ENCODE results near the gene KIF27. TPM values are rescaled to one million over a fixed set of nuclear protein-coding genes. Genes with fewer than 3 reads are reported as not detected.
A peak's percentile ranks its signal among the peaks of the same experiment; 100 is the strongest.

Gene KIF27
- total RNA-seq, 4 donors from 2014 or later = 3.9 to 5.4 (median 4.5) TPM

- DNase-seq (ENCODE audit: extremely low spot score) = no peak
- Histone ChIP-seq H3K4me3 (no peak overlapping the region), H3K36me3 (peaks cover 0 to 43% (median 39%) of the 10 kb centered on the region in 4 donors), H3K27me3 (no peaks in the 10 kb centered on the region), H3K9me3 (no peaks in the 10 kb centered on the region), H3K4me1 (peaks cover 0 to 14% (median 3%) of the 10 kb centered on the region in 4 donors), H3K27ac (replicated peaks in 1 of 4) (no peak overlapping the region)
- 30% methylated on average over 1 of the region's 1 CpG for WGBS
- no peak for TF ChIP-seq EP300 (IDR thresholded peaks at IDR 0.05)
- TF ChIP-seq POLR2A (IDR thresholded peaks at IDR 0.05; ENCODE audit: low read depth) = no peak
- TF ChIP-seq CTCF (IDR thresholded peaks at IDR 0.05) = peak; percentile 56 to 65 (median 62)
- intact Hi-C loops (cut with DNase I) = loop anchor here (1.0 to 5.0 kb wide), 3 partner anchors 234 to 379 kb away; no protein-coding TSS in a partner anchor
Observed at GRCh38 chr9:83937861-83938455, 16.7 kb upstream of the KIF27 start.

- H3K4me3 ChIP-seq = no peak overlapping the region
- H3K9me3 ChIP-seq = no peaks in the 10 kb centered on the region
- no peak for DNase-seq (ENCODE audit: extremely low spot score)
- peaks cover 0 to 14% (median 3%) of the 10 kb centered on the region in 4 donors for H3K4me1 ChIP-seq
- no peaks in the 10 kb centered on the region for H3K27me3 ChIP-seq
- WGBS = 91% methylated on average over 6 of the region's 6 CpGs
- no peak overlapping the region for H3K27ac ChIP-seq (replicated peaks in 1 of 4)
- no peak for TF ChIP-seq EP300 (IDR thresholded peaks at IDR 0.05)
- TF ChIP-seq POLR2A (IDR thresholded peaks at IDR 0.05; ENCODE audit: low read depth) = no peak
- TF ChIP-seq CTCF (IDR thresholded peaks at IDR 0.05) = no peak
- no peak for TF ChIP-seq POLR2AphosphoS5 (IDR thresholded peaks at IDR 0.05)
- intact Hi-C loops (cut with DNase I) = loop anchor here (5.0 kb wide), 2 partner anchors 236 to 381 kb away; no protein-coding TSS in a partner anchor
- peaks cover 0 to 29% (median 27%) of the 10 kb centered on the region in 4 donors for H3K36me3 ChIP-seq
Observed at GRCh38 chr9:83936523-83936922, 15.3 kb upstream of the KIF27 start.

- intact Hi-C loops (cut with DNase I) = loop anchor here (5.0 kb wide), 2 partner anchors 237 to 382 kb away; no protein-coding TSS in a partner anchor
- WGBS = 78% methylated on average over 3 of the region's 3 CpGs
- Histone ChIP-seq H3K36me3 (peaks cover 0 to 18% (median 17%) of the 10 kb centered on the region in 4 donors), H3K4me3 (no peak overlapping the region), H3K27ac (replicated peaks in 1 of 4) (no peak overlapping the region), H3K9me3 (no peaks in the 10 kb centered on the region), H3K4me1 (peaks cover 0 to 14% (median 3%) of the 10 kb centered on the region in 4 donors), H3K27me3 (no peaks in the 10 kb centered on the region)
- no peak for DNase-seq (ENCODE audit: extremely low spot score)
- TF ChIP-seq EP300 (IDR thresholded peaks at IDR 0.05) (no peak), POLR2A (IDR thresholded peaks at IDR 0.05; ENCODE audit: low read depth) (no peak), POLR2AphosphoS5 (IDR thresholded peaks at IDR 0.05) (no peak), CTCF (IDR thresholded peaks at IDR 0.05) (no peak)
Observed at GRCh38 chr9:83935276-83935935, 14.2 kb upstream of the KIF27 start.

- Histone ChIP-seq H3K9me3 (no peaks in the 10 kb centered on the region), H3K27me3 (no peaks in the 10 kb centered on the region), H3K36me3 (peaks cover 0 to 12% (median 10%) of the 10 kb centered on the region in 4 donors), H3K4me1 (peaks cover 0 to 14% (median 3%) of the 10 kb centered on the region in 4 donors), H3K4me3 (no peak overlapping the region), H3K27ac (replicated peaks in 1 of 4) (no peak overlapping the region)
- DNase-seq (ENCODE audit: extremely low spot score) = no peak
- TF ChIP-seq POLR2AphosphoS5 (IDR thresholded peaks at IDR 0.05) (no peak), POLR2A (IDR thresholded peaks at IDR 0.05; ENCODE audit: low read depth) (no peak), CTCF (IDR thresholded peaks at IDR 0.05) (no peak), EP300 (IDR thresholded peaks at IDR 0.05) (no peak)
- intact Hi-C loops (cut with DNase I) = loop anchor here (5.0 kb wide), 2 partner anchors 238 to 383 kb away; no protein-coding TSS in a partner anchor
- 71% methylated on average over 5 of the region's 5 CpGs for WGBS
Observed at GRCh38 chr9:83934569-83935275, 13.5 kb upstream of the KIF27 start.

Measured in esophagus muscularis mucosa (tissue), 4 donors.